Measurements from ENCODE around the gene ZBTB21. TPM values are rescaled to one million over a fixed set of nuclear protein-coding genes. Genes with fewer than 3 reads are reported as not detected.
"Not testable (repeated sequence)": the region's sequence is repeated elsewhere in the genome, so short reads cannot be mapped to it uniquely, and the experiment has no call there.

ZBTB21 gene
- total RNA-seq, 1 donor = 16.7 TPM

GRCh38 chr21:41997657-41998056 lies 12.5 kb downstream of the ZBTB21 start:
- no peak for DNase-seq (ENCODE audit: low read depth in 2 of 3, low spot score in 2 of 3)

- DNase-seq (ENCODE audit: low read depth in 2 of 3, low spot score in 2 of 3) = no peak
Observed at GRCh38 chr21:41995577-41995976, 14.6 kb downstream of the ZBTB21 start.

- not testable (repeated sequence) for DNase-seq (ENCODE audit: low read depth in 2 of 3, low spot score in 2 of 3)
Observed at GRCh38 chr21:41994613-41995012, 15.5 kb downstream of the ZBTB21 start.

GRCh38 chr21:41993744-41994143 lies 16.4 kb downstream of the ZBTB21 start:
- DNase-seq (ENCODE audit: low read depth in 2 of 3, low spot score in 2 of 3) = no peak

GRCh38 chr21:41992576-41992975 lies 17.6 kb downstream of the ZBTB21 start:
- DNase-seq (ENCODE audit: low read depth in 2 of 3, low spot score in 2 of 3) = no peak

- DNase-seq (ENCODE audit: low read depth in 2 of 3, low spot score in 2 of 3) = no peak
Observed at GRCh38 chr21:41991659-41992058, 18.5 kb downstream of the ZBTB21 start.

- no peak for DNase-seq (ENCODE audit: low read depth in 2 of 3, low spot score in 2 of 3)
Observed at GRCh38 chr21:41989698-41990097, 20.5 kb downstream of the ZBTB21 start.

- no peak for DNase-seq (ENCODE audit: low read depth in 2 of 3, low spot score in 2 of 3)
Observed at GRCh38 chr21:41987310-41987709, 22.9 kb downstream of the ZBTB21 start.

- no peak for DNase-seq (ENCODE audit: low read depth in 2 of 3, low spot score in 2 of 3)
Observed at GRCh38 chr21:41985662-41986416, 24.3 kb downstream of the ZBTB21 start.

GRCh38 chr21:41983229-41983628 lies 26.9 kb downstream of the ZBTB21 start:
- DNase-seq (ENCODE audit: low read depth in 2 of 3, low spot score in 2 of 3) = no peak

GRCh38 chr21:41980561-41980960 lies 29.6 kb downstream of the ZBTB21 start:
- DNase-seq (ENCODE audit: low read depth in 2 of 3, low spot score in 2 of 3) = no peak

- DNase-seq (ENCODE audit: low read depth in 2 of 3, low spot score in 2 of 3) = no peak
Observed at GRCh38 chr21:41979751-41980369, 30.3 kb downstream of the ZBTB21 start.

GRCh38 chr21:41979335-41979734 lies 30.8 kb downstream of the ZBTB21 start:
- no peak for DNase-seq (ENCODE audit: low read depth in 2 of 3, low spot score in 2 of 3)

GRCh38 chr21:41977034-41977950 lies 32.9 kb downstream of the ZBTB21 start:
- no peak for DNase-seq (ENCODE audit: low read depth in 2 of 3, low spot score in 2 of 3)

GRCh38 chr21:41976611-41977010 lies 33.5 kb downstream of the ZBTB21 start:
- DNase-seq (ENCODE audit: low read depth in 2 of 3, low spot score in 2 of 3) = no peak

- DNase-seq (ENCODE audit: low read depth in 2 of 3, low spot score in 2 of 3) = no peak
Observed at GRCh38 chr21:41975391-41976272, 34.5 kb downstream of the ZBTB21 start.

GRCh38 chr21:41974752-41975053 lies 35.5 kb downstream of the ZBTB21 start:
- DNase-seq (ENCODE audit: low read depth in 2 of 3, low spot score in 2 of 3) = no peak

GRCh38 chr21:41973861-41974751 lies 36.1 kb downstream of the ZBTB21 start:
- DNase-seq (ENCODE audit: low read depth in 2 of 3, low spot score in 2 of 3) = no peak

- no peak for DNase-seq (ENCODE audit: low read depth in 2 of 3, low spot score in 2 of 3)
Observed at GRCh38 chr21:41973427-41973831, 36.7 kb downstream of the ZBTB21 start.

All from hematopoietic multipotent progenitor cell (in vitro differentiated cells).